PC-9 (cell line): ENCODE measurements around the gene ING5. TPM values are rescaled to one million over a fixed set of nuclear protein-coding genes. Genes with fewer than 3 reads are reported as not detected.

Source experiments
- BruUV-seq: library from RNA; stranded (reverse); fragments of 400-500 nt; replicated peaks from 2 replicates; lab custom pipeline; 2021; lab: Mats Ljungman, UMichigan
- CTCF ChIA-PET: fragments of 300-600 bp; sonication (Branson Sonifier 250); formaldehyde crosslinking; loops from one replicate; lab custom pipeline; 2022; ENCODE audit warnings: antibody characterized with exemption; lab: Charles Lee
- POLR2A ChIA-PET: fragments of 300-600 bp; sonication (Branson Sonifier 250); formaldehyde crosslinking; loops from one replicate; lab custom pipeline; 2022; ENCODE audit warnings: antibody characterized with exemption; ENCODE audit not compliant: unreplicated experiment; lab: Charles Lee
- DNase-seq, 2 experiments: peaks; one replicate each; pipeline versions ENCODE4 v3.0.0 to v3.0.0-alpha.2; 2015 to 2022; ENCODE audit warnings: mixed read lengths in 1 of 2
- H2AFZ ChIP-seq: fragments of 200-600 bp; sonication (generic); 2 replicates; pipeline ENCODE4 v1.8.1; 2017; ENCODE audit warnings: antibody characterized with exemption
- H3F3A ChIP-seq: fragments of 200-600 bp; sonication (generic); 2 replicates; pipeline ENCODE4 v1.8.1; 2017; ENCODE audit warnings: antibody characterized with exemption, mild to moderate bottlenecking, low read depth; ENCODE audit not compliant: insufficient read depth
- H3K27ac ChIP-seq: fragments of 200-600 bp; sonication (generic); 2 replicates; pipeline ENCODE4 v1.6.1; 2016; ENCODE audit warnings: mixed run types
- H3K27me3 ChIP-seq: fragments of 200-600 bp; sonication (generic); 2 replicates; pipeline ENCODE4 v1.6.1; 2016; ENCODE audit warnings: low read depth, mixed run types; ENCODE audit not compliant: insufficient read depth
- H3K36me3 ChIP-seq: fragments of 200-600 bp; sonication (generic); 2 replicates; pipeline ENCODE4 v1.6.1; 2016; ENCODE audit warnings: low read depth, mixed run types
- H3K4me1 ChIP-seq: fragments of 200-600 bp; sonication (generic); replicated peaks from 2 replicates; pipeline ENCODE4 v1.6.1; 2016; ENCODE audit warnings: mixed run types; ENCODE audit not compliant: insufficient read depth
- H3K4me2 ChIP-seq: fragments of 200-600 bp; sonication (generic); 2 replicates; pipeline ENCODE4 v1.6.1; 2017; ENCODE audit warnings: mixed run types
- H3K4me3 ChIP-seq: fragments of 200-600 bp; sonication (generic); 2 replicates; pipeline ENCODE4 v1.6.1; 2016; ENCODE audit warnings: mixed run types
- H3K79me2 ChIP-seq: fragments of 200-600 bp; sonication (generic); 2 replicates; pipeline ENCODE4 v1.6.1; 2017; ENCODE audit warnings: low read depth, mixed run types
- H3K9me2 ChIP-seq: fragments of 200-600 bp; sonication (generic); 2 replicates; pipeline ENCODE4 v1.8.1; 2017; ENCODE audit warnings: mild to moderate bottlenecking; ENCODE audit not compliant: insufficient read depth
- H3K9me3 ChIP-seq: fragments of 200-600 bp; sonication (generic); 2 replicates; pipeline ENCODE4 v1.8.1; 2016; ENCODE audit warnings: low read depth; ENCODE audit not compliant: insufficient read depth
- H4K20me1 ChIP-seq: fragments of 200-600 bp; sonication (generic); 2 replicates; pipeline ENCODE4 v1.8.1; 2017; ENCODE audit not compliant: insufficient read depth
- EZH2 ChIP-seq: fragments of 200-600 bp; sonication (generic); IDR thresholded peaks from 2 replicates; pipeline ENCODE4 v1.8.0; 2017; ENCODE audit warnings: antibody characterized with exemption, low read depth
- intact Hi-C: fragments of 100-400 bp; cut with micrococcal nuclease; formaldehyde crosslinking; loops from one replicate; pipeline ENCODE4 v1.10.0; 2022; ENCODE audit not compliant: unreplicated experiment
- total RNA-seq: library from RNA; stranded (reverse); gene quantifications from 2 replicates; pipeline ENCODE4 v1.2.3, GENCODE V29; 2021
- TF ChIP-seq, protein P1 (sequence below): fragments of 200-600 bp; sonication (generic); conservative IDR thresholded peaks from 2 replicates; pipeline ENCODE4 v1.6.1; 2017; ENCODE audit warnings: mixed run types, antibody characterized with exemption, mild to moderate bottlenecking, moderate library complexity

ING5 gene
- total RNA-seq, 1 experiment from 2014 or later, result 79.7 TPM

DNA sequence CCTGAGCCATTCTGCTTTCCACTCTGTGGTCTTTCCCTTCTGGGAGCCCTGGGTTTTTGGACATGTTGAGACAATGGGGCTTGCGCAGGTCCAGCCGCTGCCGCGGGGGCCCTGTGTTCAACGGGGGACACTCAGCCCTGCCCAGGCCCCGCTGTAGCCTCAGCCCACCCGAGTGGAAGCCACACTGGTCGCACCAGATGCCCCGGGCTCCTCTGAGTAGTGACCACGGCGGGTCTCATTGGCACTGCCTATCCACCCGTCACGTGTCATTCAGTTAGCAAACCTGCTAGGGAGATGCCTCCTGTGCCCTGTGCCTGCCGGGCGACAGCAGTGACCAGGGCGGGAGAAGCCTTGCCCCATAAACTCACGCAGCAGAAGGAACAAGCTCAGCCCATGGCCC is 51.7 kb downstream of the ING5 start:
- Histone ChIP-seq H2AFZ (no peak overlapping the region), H3K27me3 (no peaks in the 10 kb centered on the region), H4K20me1 (peaks cover 4% of the 10 kb centered on the region; the same call in 1 of the 2 replicates), H3F3A (peaks cover 11% of the 10 kb centered on the region; the same call in 1 of the 2 replicates), H3K9me2 (no peaks in the 10 kb centered on the region), H3K36me3 (peaks cover 8% of the 10 kb centered on the region; the same call in 1 of the 2 replicates), H3K4me2 (no peak overlapping the region), H3K4me1 (no peaks in the 10 kb centered on the region), H3K79me2 (no peaks in the 10 kb centered on the region), H3K27ac (no peak overlapping the region), H3K9me3 (no peaks in the 10 kb centered on the region), H3K4me3 (no peak overlapping the region)
- TF ChIP-seq, protein P1, sequence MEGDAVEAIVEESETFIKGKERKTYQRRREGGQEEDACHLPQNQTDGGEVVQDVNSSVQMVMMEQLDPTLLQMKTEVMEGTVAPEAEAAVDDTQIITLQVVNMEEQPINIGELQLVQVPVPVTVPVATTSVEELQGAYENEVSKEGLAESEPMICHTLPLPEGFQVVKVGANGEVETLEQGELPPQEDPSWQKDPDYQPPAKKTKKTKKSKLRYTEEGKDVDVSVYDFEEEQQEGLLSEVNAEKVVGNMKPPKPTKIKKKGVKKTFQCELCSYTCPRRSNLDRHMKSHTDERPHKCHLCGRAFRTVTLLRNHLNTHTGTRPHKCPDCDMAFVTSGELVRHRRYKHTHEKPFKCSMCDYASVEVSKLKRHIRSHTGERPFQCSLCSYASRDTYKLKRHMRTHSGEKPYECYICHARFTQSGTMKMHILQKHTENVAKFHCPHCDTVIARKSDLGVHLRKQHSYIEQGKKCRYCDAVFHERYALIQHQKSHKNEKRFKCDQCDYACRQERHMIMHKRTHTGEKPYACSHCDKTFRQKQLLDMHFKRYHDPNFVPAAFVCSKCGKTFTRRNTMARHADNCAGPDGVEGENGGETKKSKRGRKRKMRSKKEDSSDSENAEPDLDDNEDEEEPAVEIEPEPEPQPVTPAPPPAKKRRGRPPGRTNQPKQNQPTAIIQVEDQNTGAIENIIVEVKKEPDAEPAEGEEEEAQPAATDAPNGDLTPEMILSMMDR, result no peak
- no peak for TF ChIP-seq EZH2
- no peak for DNase-seq
- CTCF ChIA-PET, result no interaction called here
- no TSS peak for BruUV-seq
- intact Hi-C loops, result no loop called here
- POLR2A ChIA-PET, result no interaction called here

DNA sequence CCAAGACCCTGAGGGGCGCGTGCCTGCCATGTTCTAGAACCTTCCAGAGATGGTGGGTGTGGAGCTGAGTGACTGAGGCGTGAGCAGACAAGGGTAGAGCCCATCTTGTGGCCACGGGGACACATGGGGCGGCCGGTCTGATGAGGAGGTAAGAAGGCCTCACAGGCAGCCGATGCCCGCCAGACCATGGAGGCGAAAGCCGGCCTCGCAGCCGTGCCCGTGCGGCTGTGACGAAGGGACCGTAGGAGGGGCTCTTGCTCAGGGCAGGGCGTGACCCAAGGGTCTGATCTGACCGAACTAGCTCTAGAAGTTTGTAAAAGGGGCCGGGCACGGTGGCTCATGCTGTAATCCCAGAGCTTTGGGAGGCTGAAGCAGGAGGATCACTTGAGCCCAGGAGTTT is 52.2 kb downstream of the ING5 start:
- no peaks in the 10 kb centered on the region for H3K9me2 ChIP-seq
- H3F3A ChIP-seq, result peaks cover 11% of the 10 kb centered on the region; the same call in 1 of the 2 replicates
- peaks cover 4% of the 10 kb centered on the region; the same call in 1 of the 2 replicates for H4K20me1 ChIP-seq
- ChIA-PET CTCF (no interaction called here), POLR2A (no interaction called here)
- H3K4me2 ChIP-seq, result no peak overlapping the region
- no peaks in the 10 kb centered on the region for H3K27me3 ChIP-seq
- H3K79me2 ChIP-seq, result no peaks in the 10 kb centered on the region
- H3K4me3 ChIP-seq, result no peak overlapping the region
- intact Hi-C loops, result no loop called here
- H3K27ac ChIP-seq, result no peak overlapping the region
- BruUV-seq, result no TSS peak
- TF ChIP-seq, protein P1, result no peak
- TF ChIP-seq EZH2, result no peak
- H2AFZ ChIP-seq, result no peak overlapping the region
- peaks cover 8% of the 10 kb centered on the region for H3K36me3 ChIP-seq
- H3K9me3 ChIP-seq, result no peaks in the 10 kb centered on the region
- DNase-seq, result no peak
- H3K4me1 ChIP-seq, result no peaks in the 10 kb centered on the region

DNA sequence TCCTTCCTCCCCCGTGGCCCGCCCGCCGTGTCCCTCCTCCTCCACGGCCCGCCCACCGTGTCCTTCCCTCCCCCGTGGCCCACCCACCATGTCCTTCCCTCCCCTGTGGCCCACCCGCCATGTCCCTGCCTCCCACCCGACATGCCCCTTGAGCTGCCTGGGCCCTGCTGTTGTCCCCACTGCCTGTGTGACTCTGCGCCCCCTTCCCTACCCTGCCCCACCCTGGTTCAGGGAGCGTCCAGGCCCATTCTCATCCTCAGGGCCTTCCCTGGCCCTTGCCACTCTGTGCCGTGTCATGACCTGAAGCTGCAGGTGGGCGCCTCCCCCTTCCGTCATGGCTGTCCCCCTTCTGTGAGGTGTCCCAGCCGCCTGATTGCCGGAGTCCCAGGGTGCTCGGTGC is 53.3 kb downstream of the ING5 start:
- intact Hi-C loops, result no loop called here
- Histone ChIP-seq H3K9me2 (no peaks in the 10 kb centered on the region), H3K36me3 (peaks cover 17% of the 10 kb centered on the region), H3K4me3 (no peak overlapping the region), H2AFZ (no peak overlapping the region), H3F3A (peaks cover 15% of the 10 kb centered on the region; the same call in 1 of the 2 replicates), H3K79me2 (no peaks in the 10 kb centered on the region), H3K27ac (no peak overlapping the region), H3K4me1 (no peaks in the 10 kb centered on the region), H3K4me2 (no peak overlapping the region), H3K27me3 (no peaks in the 10 kb centered on the region), H4K20me1 (peaks cover 10% of the 10 kb centered on the region; the same call in 1 of the 2 replicates), H3K9me3 (no peaks in the 10 kb centered on the region)
- CTCF ChIA-PET, result no interaction called here
- no peak for TF ChIP-seq EZH2
- TF ChIP-seq, protein P1, result no peak
- POLR2A ChIA-PET, result no interaction called here
- BruUV-seq, result no TSS peak
- DNase-seq, result no peak
